HepG2 (cell line): Measurements from ENCODE around the gene NKD2. TPM values are rescaled to one million over a fixed set of nuclear protein-coding genes. Genes with fewer than 3 reads are reported as not detected.

Experiments
- ATAC-seq: fragments of 200-7000 bp; cut with Tn5 transposase; 3 replicates; pipeline ENCODE4 v1.9.1; 2020; ENCODE audit warnings: mild to moderate bottlenecking, moderate library complexity
- BruUV-seq: library from RNA; stranded (reverse); fragments of 400-500 nt; replicated peaks from 2 replicates; lab custom pipeline; 2021; lab: Mats Ljungman, UMichigan
- CTCF ChIA-PET: fragments of 300-600 bp; formaldehyde crosslinking; extraction: SDS; loops from one replicate; lab custom pipeline; 2021; ENCODE audit warnings: low total read pairs, inconsistent platforms, low intra/inter-chr PET ratio; lab: Yijun Ruan, JAX
- POLR2A ChIA-PET: fragments of 350-600 bp; sonication (Branson Sonifier 250); formaldehyde crosslinking; loops from one replicate; lab custom pipeline; 2020; ENCODE audit warnings: antibody characterized with exemption, inconsistent platforms; lab: Yijun Ruan, JAX
- DNase-seq: peaks from one replicate; pipeline ENCODE4 v3.0.0-alpha.2; 2015; ENCODE audit warnings: low spot score
- FAIRE-seq: peaks from 3 replicates; lab custom pipeline; 2011; peaks lifted over from hg19 to GRCh38; lab: Jason Lieb, UNC
- H2AFZ ChIP-seq: one replicate; pipeline ENCODE4 v1.6.1; 2011; ENCODE audit warnings: low read length, inconsistent platforms
- H3K27ac ChIP-seq: fragments of 300-600 bp; 3 replicates; pipeline ENCODE4 v1.8.0; 2011; ENCODE audit warnings: mixed run types, mild to moderate bottlenecking, mixed read lengths, low read length, inconsistent platforms; ENCODE audit not compliant: insufficient read depth; ENCODE audit errors: extremely low read length
- H3K27me3 ChIP-seq, 2 experiments: fragments of 200-600 bp in 1 of 2; 2 replicates in 1 of 2; 3 replicates in 1 of 2; pipeline versions ENCODE4 v1.6.0 to v1.8.0; 2011; ENCODE audit warnings: low read length in 2 of 2, mild to moderate bottlenecking in 2 of 2, moderate library complexity in 2 of 2, inconsistent platforms in 1 of 2; ENCODE audit not compliant: insufficient read depth in 2 of 2, control insufficient read depth in 1 of 2
- H3K36me3 ChIP-seq, 2 experiments: fragments of 200-600 bp in 1 of 2; replicated peaks in 1 of 2; 2 replicates in 1 of 2; 3 replicates in 1 of 2; pipeline versions ENCODE4 v1.5.1 to v1.8.0; 2011; ENCODE audit warnings: low read length in 2 of 2, inconsistent platforms in 1 of 2; ENCODE audit not compliant: insufficient read depth in 2 of 2, control insufficient read depth in 1 of 2
- H3K4me1 ChIP-seq: 2 replicates; pipeline ENCODE4 v1.5.1; 2012; ENCODE audit warnings: low read length, inconsistent platforms; ENCODE audit not compliant: insufficient read depth
- H3K4me2 ChIP-seq: 2 replicates; pipeline ENCODE4 v1.6.0; 2011; ENCODE audit warnings: low read depth, low read length, inconsistent platforms
- H3K4me3 ChIP-seq, 3 experiments: fragments of 200-600 bp in 1 of 3; sonication (generic), shearing (Covaris generic) in 1 of 3; replicated peaks in 1 of 3; 2 replicates each; pipeline ENCODE4 v1.5.1; 2011 to 2016; ENCODE audit warnings: low read length in 3 of 3, inconsistent platforms in 2 of 3, low read depth in 2 of 3, mild to moderate bottlenecking in 2 of 3, control low read depth in 1 of 3, mixed read lengths in 1 of 3; ENCODE audit not compliant: insufficient read depth in 1 of 3
- H3K79me2 ChIP-seq: one replicate; pipeline ENCODE4 v1.6.1; 2011; ENCODE audit warnings: low read length, inconsistent platforms; ENCODE audit not compliant: insufficient read depth
- H3K9ac ChIP-seq: 2 replicates; pipeline ENCODE4 v1.6.0; 2011; ENCODE audit warnings: mild to moderate bottlenecking, low read depth, low read length, inconsistent platforms; ENCODE audit not compliant: insufficient read depth
- H3K9me3 ChIP-seq: 2 replicates; pipeline ENCODE4 v1.5.1; 2012; ENCODE audit warnings: mild to moderate bottlenecking, low read length
- H4K20me1 ChIP-seq: 2 replicates; pipeline ENCODE4 v1.6.0; 2011; ENCODE audit warnings: inconsistent platforms, mild to moderate bottlenecking, low read length, moderate library complexity; ENCODE audit not compliant: insufficient read depth
- AGO2 ChIP-seq: fragments of 200-400 bp; formaldehyde crosslinking; optimal IDR thresholded peaks from 2 replicates; pipeline ENCODE3; 2017; ENCODE audit warnings: mild to moderate bottlenecking, low read depth, low read length, moderate library complexity
- CHCHD3 ChIP-seq: sonication (generic); formaldehyde crosslinking; IDR thresholded peaks from 2 replicates; pipeline ENCODE4 v1.8.0; 2022; ENCODE audit warnings: mild to moderate bottlenecking, missing genetic modification reagents, moderate library complexity
- HOXD1 ChIP-seq: sonication (generic); formaldehyde crosslinking; IDR thresholded peaks from 2 replicates; pipeline ENCODE4 v1.5.0; 2020; ENCODE audit warnings: missing genetic modification reagents
- MATR3 ChIP-seq: sonication (generic); formaldehyde crosslinking; IDR thresholded peaks from 2 replicates; pipeline ENCODE4 v1.4.0; 2020; ENCODE audit warnings: missing genetic modification reagents
- RBM22 ChIP-seq: fragments of 200-400 bp; formaldehyde crosslinking; optimal IDR thresholded peaks from 2 replicates; pipeline ENCODE3; 2017; ENCODE audit warnings: mild to moderate bottlenecking, low read length, moderate library complexity
- SRSF9 ChIP-seq: fragments of 200-400 bp; formaldehyde crosslinking; IDR thresholded peaks from 2 replicates; pipeline ENCODE4 v1.6.1; 2018; ENCODE audit warnings: borderline replicate concordance, mild to moderate bottlenecking, low read depth, low read length; ENCODE audit not compliant: insufficient read depth, poor library complexity, severe bottlenecking
- TERF1 ChIP-seq: sonication (generic); formaldehyde crosslinking; IDR thresholded peaks from 2 replicates; pipeline ENCODE4 v1.8.0; 2022; ENCODE audit warnings: mild to moderate bottlenecking, missing genetic modification reagents, moderate library complexity
- XBP1 ChIP-seq: sonication (generic); formaldehyde crosslinking; IDR thresholded peaks from 2 replicates; pipeline ENCODE4 v1.5.0; 2020; ENCODE audit warnings: missing genetic modification reagents
- ZMYM2 ChIP-seq: sonication (generic); formaldehyde crosslinking; IDR thresholded peaks from 2 replicates; pipeline ENCODE4 v1.8.0; 2022; ENCODE audit warnings: mild to moderate bottlenecking, missing genetic modification reagents
- ZNF263 ChIP-seq: sonication (generic); formaldehyde crosslinking; IDR thresholded peaks from 2 replicates; pipeline ENCODE4 v1.4.0; 2020; ENCODE audit warnings: missing genetic modification reagents
- ZNF367 ChIP-seq: sonication (generic); formaldehyde crosslinking; IDR thresholded peaks from 2 replicates; pipeline ENCODE4 v1.4.0; 2020; ENCODE audit warnings: missing genetic modification reagents, borderline replicate concordance
- ZNF614 ChIP-seq: IDR thresholded peaks from 2 replicates; pipeline ENCODE4 v1.6.1; 2018; ENCODE audit warnings: missing biosample characterization, missing genetic modification reagents, inconsistent platforms, borderline replicate concordance
- WGBS: methylation state at CpG from one replicate; pipeline ENCODE4 v1.1.6; 2017; ENCODE audit warnings: low lambda C conversion rate; 5-methylcytosine and 5-hydroxymethylcytosine counted together
- in situ Hi-C: cut with HindIII; loops from 2 replicates; pipeline ENCODE4 v1.10.0; 2017; ENCODE audit warnings: low pct_unique_long_range_greater_than_20kb; ENCODE audit not compliant: extremely low pct_ligation_motif_present
- intact Hi-C: fragments of 100-400 bp; cut with micrococcal nuclease; formaldehyde crosslinking; loops from one replicate; pipeline ENCODE4 v1.10.0; 2022; ENCODE audit not compliant: unreplicated experiment
- polyA plus RNA-seq, 8 experiments: library from polyadenylated mRNA; depleted of rRNA in 3 of 8; stranded (reverse) in 7 of 8; unstranded in 1 of 8; fragments of >200 nt; fragmentation: Illumina TruSeq in 4 of 8; extraction: Trizol in 4 of 8; gene quantifications; 2 replicates each; pipeline versions ENCODE4 v1.2.1 to v1.2.3, GENCODE V29; 2011 to 2016; ENCODE audit warnings: low read depth in 4 of 8, missing spikeins in 1 of 8, mixed read lengths in 1 of 8; ENCODE audit not compliant: insufficient read depth in 1 of 8
- total RNA-seq, 5 experiments: library from RNA; depleted of rRNA; stranded (reverse); fragments of >200 nt; fragmentation: Illumina TruSeq; extraction: Trizol; gene quantifications; 2 replicates each; pipeline ENCODE4 v1.2.3, GENCODE V29; 2016; ENCODE audit warnings: low read depth in 1 of 5

Gene NKD2
- total and polyA plus RNA-seq, 2 of the 13 experiments (the other 11 are each of a cell fraction or from before 2014, with no cell fraction given) = 0.53 to 0.82 TPM

- FAIRE-seq (no peak), ATAC-seq (no peak), DNase-seq (no peak)
- Histone ChIP-seq H2AFZ (no peak overlapping the region), H3K4me1 (no peaks in the 10 kb centered on the region), H3K27ac (no peak overlapping the region), H3K4me2 (no peak overlapping the region), H3K36me3 (peaks cover 23 to 64% of the 10 kb centered on the region in 2 experiments; a peak in 4 of 5 replicates), H4K20me1 (no peaks in the 10 kb centered on the region), H3K4me3 (no peak overlapping the region), H3K79me2 (no peaks in the 10 kb centered on the region), H3K9me3 (no peaks in the 10 kb centered on the region), H3K27me3 (no peaks in the 10 kb centered on the region), H3K9ac (no peak overlapping the region)
- BruUV-seq = no TSS peak
- ChIA-PET CTCF (no interaction called here), POLR2A (no interaction called here)
- intact Hi-C loops = no loop called here
- no peak for TF ChIP-seq ZNF614
- TF ChIP-seq TERF1 (CRISPR knock-in tag) = no peak
- TF ChIP-seq AGO2 = peak; percentile 68
- TF ChIP-seq ZNF367 = no peak
- 94% methylated on average over 11 of the region's 26 CpGs for WGBS
- in situ Hi-C loops = loop anchor here (5.0 kb wide), 1 partner anchor 37 kb away; no protein-coding TSS in a partner anchor
These were observed 56.6 kb downstream of the NKD2 start for GRCh38 chr5:1065143-1065750.

DNA sequence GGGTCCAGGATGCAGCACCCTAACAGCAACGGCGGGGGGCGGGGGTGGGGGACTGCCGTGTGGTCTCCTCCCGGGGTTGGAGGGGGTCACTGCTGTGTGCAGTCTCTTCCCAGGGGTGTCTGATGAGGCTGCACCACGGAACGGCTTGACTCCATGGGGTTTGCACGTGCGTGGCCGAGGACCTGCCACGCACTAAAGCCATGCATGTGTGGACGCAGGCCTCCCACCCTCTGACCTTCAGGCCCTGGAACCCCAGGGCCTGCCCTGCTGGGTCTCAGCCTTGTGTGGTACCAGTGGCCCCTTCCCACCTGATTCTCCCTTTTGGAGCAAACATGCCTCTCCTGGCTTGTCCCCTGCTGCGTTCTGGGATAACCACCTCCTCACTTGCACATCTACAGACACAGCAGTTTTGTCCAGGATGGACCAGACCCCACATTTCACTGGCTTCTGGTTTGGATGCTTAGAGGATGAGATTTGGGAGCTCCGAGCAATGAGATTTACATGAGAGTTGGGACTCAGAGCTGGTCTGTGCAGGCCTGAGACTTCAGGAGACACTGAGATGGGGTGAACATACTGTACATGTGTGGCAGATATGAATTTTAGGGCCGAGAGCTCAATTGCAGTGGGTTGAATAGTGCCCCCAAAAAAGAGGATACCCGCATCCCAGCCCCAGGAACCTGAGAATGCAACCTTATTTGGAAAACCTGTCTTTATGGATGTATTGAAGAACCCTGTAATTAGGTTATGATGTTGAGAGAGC, 57.5 kb downstream of the NKD2 start:
- in situ Hi-C loops = loop anchor here (5.0 kb wide), 1 partner anchor 36 kb away; no protein-coding TSS in a partner anchor
- no peak for FAIRE-seq
- H4K20me1 ChIP-seq = no peaks in the 10 kb centered on the region
- TF ChIP-seq MATR3 (CRISPR knock-in tag) = no peak
- TF ChIP-seq SRSF9 = no peak
- TF ChIP-seq RBM22 = peak; percentile 23
- TF ChIP-seq XBP1 (CRISPR knock-in tag) = no peak
- TF ChIP-seq ZNF263 (CRISPR knock-in tag) = no peak
- no peak for TF ChIP-seq ZMYM2 (CRISPR knock-in tag)
- TF ChIP-seq HOXD1 (CRISPR knock-in tag) = no peak
- TF ChIP-seq CHCHD3 (CRISPR knock-in tag) = no peak
- TF ChIP-seq, all 625 proteins: peak for 1
- no peaks in the 10 kb centered on the region for H3K79me2 ChIP-seq
- ChIA-PET POLR2A (no interaction called here), CTCF (no interaction called here)
- H3K9ac ChIP-seq = no peak overlapping the region
- no peak overlapping the region for H3K27ac ChIP-seq
- 98% methylated on average over 9 of the region's 16 CpGs for WGBS
- no peak for DNase-seq
- H3K9me3 ChIP-seq = no peaks in the 10 kb centered on the region
- no peak overlapping the region for H2AFZ ChIP-seq
- no peaks in the 10 kb centered on the region for H3K27me3 ChIP-seq
- no peaks in the 10 kb centered on the region for H3K4me1 ChIP-seq
- intact Hi-C loops = no loop called here
- H3K4me2 ChIP-seq = no peak overlapping the region
- no peak for ATAC-seq
- peaks cover 21 to 61% of the 10 kb centered on the region in 2 experiments; a peak in 4 of 5 replicates for H3K36me3 ChIP-seq
- H3K4me3 ChIP-seq = no peak overlapping the region
- BruUV-seq = no TSS peak
